ENCODE measurements around the gene SRC.

SRC gene

GRCh38 chr20:37451616-37452015, 105.7 kb downstream of the SRC start:
- no peak overlapping the region for H3K4me3 ChIP-seq (replicated peaks; ENCODE audit: insufficient read depth, low read length)
- H3K27me3 ChIP-seq (ENCODE audit: insufficient read depth, poor library complexity, severe bottlenecking) = no peaks in the 10 kb centered on the region
- no peak for DNase-seq (ENCODE audit: low read depth in 1 of 2, low spot score in 1 of 2)
- no peak for TF ChIP-seq POLR2AphosphoS5 (IDR thresholded peaks at IDR 0.05; ENCODE audit: low read depth)
- no peak for TF ChIP-seq SPI1 (IDR thresholded peaks at IDR 0.05; ENCODE audit: borderline replicate concordance, low read depth)
- H3K27ac ChIP-seq (replicated peaks) = no peak overlapping the region

- no peaks in the 10 kb centered on the region for H3K27me3 ChIP-seq (ENCODE audit: insufficient read depth, poor library complexity, severe bottlenecking)
- H3K27ac ChIP-seq (replicated peaks) = no peak overlapping the region
- no peak overlapping the region for H3K4me3 ChIP-seq (replicated peaks; ENCODE audit: insufficient read depth, low read length)
- TF ChIP-seq SPI1 (IDR thresholded peaks at IDR 0.05; ENCODE audit: borderline replicate concordance, low read depth) (no peak), POLR2AphosphoS5 (IDR thresholded peaks at IDR 0.05; ENCODE audit: low read depth) (no peak), GABPA (IDR thresholded peaks at IDR 0.05; ENCODE audit: low read depth) (no peak), CTCF (IDR thresholded peaks at IDR 0.05; ENCODE audit: insufficient read depth, low read length) (no peak), REST (IDR thresholded peaks at IDR 0.05; ENCODE audit: insufficient replicate concordance, low read depth) (no peak)
- DNase-seq (ENCODE audit: low read depth in 1 of 2, low spot score in 1 of 2) = no peak
These were observed 106.3 kb downstream of the SRC start for GRCh38 chr20:37452236-37452635.

- H3K27ac ChIP-seq (replicated peaks) = no peak overlapping the region
- H3K27me3 ChIP-seq (ENCODE audit: insufficient read depth, poor library complexity, severe bottlenecking) = no peaks in the 10 kb centered on the region
- TF ChIP-seq CTCF (IDR thresholded peaks at IDR 0.05; ENCODE audit: insufficient read depth, low read length) (no peak), REST (IDR thresholded peaks at IDR 0.05; ENCODE audit: insufficient replicate concordance, low read depth) (peak; percentile 81)
These were observed 107.3 kb downstream of the SRC start for GRCh38 chr20:37453288-37453687.

GRCh38 chr20:37453836-37454235, 107.9 kb downstream of the SRC start:
- Histone ChIP-seq H3K27ac (replicated peaks) (no peak overlapping the region), H3K4me3 (replicated peaks; ENCODE audit: insufficient read depth, low read length) (no peak overlapping the region), H3K27me3 (ENCODE audit: insufficient read depth, poor library complexity, severe bottlenecking) (no peaks in the 10 kb centered on the region)
- DNase-seq (ENCODE audit: low read depth in 1 of 2, low spot score in 1 of 2) = no peak
- TF ChIP-seq REST (IDR thresholded peaks at IDR 0.05; ENCODE audit: insufficient replicate concordance, low read depth) (no peak), CTCF (IDR thresholded peaks at IDR 0.05; ENCODE audit: insufficient read depth, low read length) (no peak), GABPA (IDR thresholded peaks at IDR 0.05; ENCODE audit: low read depth) (no peak), POLR2AphosphoS5 (IDR thresholded peaks at IDR 0.05; ENCODE audit: low read depth) (no peak), SPI1 (IDR thresholded peaks at IDR 0.05; ENCODE audit: borderline replicate concordance, low read depth) (no peak)

More at GRCh38 chr20:37453288-37453687, 107.3 kb downstream of the SRC start:
- DNase-seq (ENCODE audit: low read depth in 1 of 2, low spot score in 1 of 2) = no peak
- H3K4me3 ChIP-seq (replicated peaks; ENCODE audit: insufficient read depth, low read length) = no peak overlapping the region

Measured in HL-60 (cell line).